GM18858 (cell line): ENCODE measurements around the gene C5orf46.
"Not testable (repeated sequence)": the region's sequence is repeated elsewhere in the genome, so short reads cannot be mapped to it uniquely, and the experiment has no call there.

Experiments
- ATAC-seq: cut with Tn5 transposase; IDR thresholded peaks from one replicate; pipeline ENCODE4 v1.9.1; 2021; ENCODE audit not compliant: unreplicated experiment

Gene C5orf46

GRCh38 chr5:147906326-147907095 is at the start of gene C5orf46:
Gene C5orf46, minus strand, starts transcription at chr5:147906538. Its CDS starts 37 bp downstream, at chr5:147906501.
- ATAC-seq, result no peak

- ATAC-seq, result no peak
Measured at GRCh38 chr5:147954971-147955370, 48.6 kb upstream of the C5orf46 start.

GRCh38 chr5:147949711-147950573 is 43.6 kb upstream of the C5orf46 start:
- ATAC-seq, result peak; percentile 95

- not testable (repeated sequence) for ATAC-seq
Measured at GRCh38 chr5:147946658-147947274, 40.4 kb upstream of the C5orf46 start.

- ATAC-seq, result no peak
Measured at GRCh38 chr5:147939431-147940114, 33.2 kb upstream of the C5orf46 start.

- ATAC-seq, result no peak
Measured at GRCh38 chr5:147935032-147935431, 28.7 kb upstream of the C5orf46 start.

DNA sequence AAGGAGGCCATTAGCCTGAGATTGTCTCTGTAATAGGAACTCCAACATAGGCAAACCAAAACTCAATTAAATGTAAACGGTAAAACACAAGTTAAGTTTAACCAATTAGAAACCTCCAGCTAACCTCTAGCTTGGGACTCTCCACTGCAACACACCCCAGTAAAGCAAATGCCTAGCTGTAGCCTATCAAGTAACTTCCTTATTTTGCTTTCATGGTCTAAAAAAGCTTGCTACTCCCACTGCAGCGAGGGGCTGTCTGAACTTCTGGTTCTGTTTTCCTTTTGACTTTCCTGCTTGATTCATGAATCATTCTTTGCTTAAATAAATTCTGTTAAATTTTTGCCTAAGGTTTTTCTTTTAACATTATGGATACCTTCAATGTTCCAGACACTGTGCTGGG is 24.4 kb upstream of the C5orf46 start:
- peak; percentile 88 for ATAC-seq

DNA sequence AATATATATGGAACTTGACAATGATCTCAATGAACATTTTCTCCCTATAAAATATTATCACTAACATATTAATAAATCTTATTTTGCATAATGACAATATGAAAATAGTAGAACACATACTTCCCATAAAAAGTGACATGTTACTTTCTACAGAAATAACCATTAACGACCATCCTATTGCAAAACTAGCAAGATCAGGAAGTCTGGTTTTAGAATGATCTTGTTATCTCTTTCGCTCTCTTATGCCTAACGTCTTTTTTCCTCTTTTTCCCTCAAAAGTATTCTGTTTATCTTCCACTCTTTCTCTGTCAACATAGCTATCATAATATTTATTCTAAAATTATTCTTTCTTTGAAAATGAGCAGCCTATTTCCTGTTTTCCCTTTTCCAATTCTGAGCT is 21.6 kb upstream of the C5orf46 start:
- no peak for ATAC-seq

GRCh38 chr5:147925020-147925419 is 18.7 kb upstream of the C5orf46 start:
- no peak for ATAC-seq

- ATAC-seq, result no peak
Measured at GRCh38 chr5:147921136-147921535, 14.8 kb upstream of the C5orf46 start.

- no peak for ATAC-seq
Measured at GRCh38 chr5:147920420-147921030, 14.2 kb upstream of the C5orf46 start.

DNA sequence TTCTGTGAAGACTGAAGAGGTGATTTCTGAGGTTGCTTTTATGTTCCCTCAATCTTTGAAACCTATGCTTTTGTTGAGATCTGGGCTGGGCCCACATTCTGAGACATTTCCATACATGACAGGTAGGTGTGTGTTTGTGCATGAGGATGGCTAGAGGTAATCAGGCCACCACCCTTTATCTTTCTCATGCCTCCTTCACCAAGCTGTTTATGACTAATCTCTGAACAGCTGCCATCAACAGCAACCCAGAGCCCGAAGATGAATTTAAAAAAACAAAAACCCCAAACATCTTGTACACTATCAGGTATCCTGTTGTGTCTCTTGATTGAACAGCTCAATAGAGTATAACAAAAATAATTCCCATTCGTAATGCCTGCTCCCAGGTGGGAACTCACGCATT is 12.6 kb upstream of the C5orf46 start:
- no peak for ATAC-seq

DNA sequence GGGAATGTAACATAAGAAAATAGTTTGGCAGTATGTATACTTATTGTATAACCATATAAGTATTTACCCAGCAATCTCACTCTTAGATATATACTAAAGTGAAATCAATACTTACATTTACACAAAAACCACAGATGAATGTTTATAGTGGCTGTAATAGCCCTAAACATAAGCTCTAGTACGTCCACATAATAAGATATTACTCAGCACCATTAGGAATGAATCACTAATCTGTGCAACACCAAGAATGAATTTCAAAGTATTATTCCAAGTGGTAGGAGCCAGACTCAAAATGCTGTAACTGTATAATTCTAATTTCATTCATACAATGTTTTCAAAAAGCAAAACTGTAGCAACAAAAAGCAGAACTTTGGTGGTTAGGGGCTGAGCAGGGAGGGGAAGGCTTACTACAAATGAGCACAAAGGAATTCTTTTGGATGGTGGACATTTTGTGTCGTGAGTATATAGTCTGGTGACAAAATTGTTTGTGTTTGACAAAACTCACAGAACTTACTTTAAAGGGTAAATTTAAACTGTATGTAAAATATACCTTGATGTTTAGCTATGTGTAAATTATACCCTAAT is 11.9 kb upstream of the C5orf46 start:
- ATAC-seq, result no peak

- ATAC-seq, result no peak
Measured at GRCh38 chr5:147913786-147914185, 7.4 kb upstream of the C5orf46 start.

DNA sequence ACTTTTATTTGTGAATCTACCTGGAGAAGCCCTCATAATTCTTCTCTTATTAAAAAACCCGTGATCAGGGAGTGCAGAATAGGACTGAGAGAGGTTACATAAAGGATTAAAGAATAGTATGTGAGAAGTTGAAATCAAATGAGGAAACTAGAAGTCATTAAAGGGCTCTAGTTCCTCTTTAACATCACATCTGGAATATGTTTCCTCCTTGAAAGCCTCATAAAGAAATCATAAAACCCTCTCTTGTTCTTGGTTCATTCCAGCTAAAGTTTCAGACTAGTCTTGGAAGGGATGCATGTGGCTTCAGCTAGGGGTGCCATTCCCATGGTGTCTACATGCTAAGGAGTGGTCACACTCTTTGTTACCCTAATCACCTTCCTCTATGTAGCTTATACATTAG is 5.7 kb upstream of the C5orf46 start:
- no peak for ATAC-seq

DNA sequence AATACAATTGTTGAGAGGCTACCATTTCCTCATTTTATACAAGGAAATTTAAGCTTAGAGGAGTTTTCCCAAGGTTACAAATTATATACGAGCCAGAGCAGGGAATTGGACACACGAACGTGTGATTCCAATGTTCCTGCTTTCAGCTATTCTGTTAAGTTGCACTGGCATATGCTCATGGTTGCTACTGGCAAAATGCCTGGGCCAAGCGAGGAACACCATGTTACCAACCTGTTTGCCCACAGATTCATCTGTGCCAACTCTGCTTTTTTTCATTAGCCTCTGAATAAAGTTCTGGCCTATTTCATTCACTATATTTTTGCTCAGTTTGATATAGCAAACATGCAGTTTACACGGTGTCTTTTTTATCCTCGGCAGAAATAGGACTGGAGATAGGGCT is 5.1 kb upstream of the C5orf46 start:
- no peak for ATAC-seq

- no peak for ATAC-seq
Measured at GRCh38 chr5:147904110-147904509, 2.2 kb downstream of the C5orf46 start.

- no peak for ATAC-seq
Measured at GRCh38 chr5:147902609-147903115, 3.7 kb downstream of the C5orf46 start.

- no peak for ATAC-seq
Measured at GRCh38 chr5:147901599-147902039, 4.7 kb downstream of the C5orf46 start.

DNA sequence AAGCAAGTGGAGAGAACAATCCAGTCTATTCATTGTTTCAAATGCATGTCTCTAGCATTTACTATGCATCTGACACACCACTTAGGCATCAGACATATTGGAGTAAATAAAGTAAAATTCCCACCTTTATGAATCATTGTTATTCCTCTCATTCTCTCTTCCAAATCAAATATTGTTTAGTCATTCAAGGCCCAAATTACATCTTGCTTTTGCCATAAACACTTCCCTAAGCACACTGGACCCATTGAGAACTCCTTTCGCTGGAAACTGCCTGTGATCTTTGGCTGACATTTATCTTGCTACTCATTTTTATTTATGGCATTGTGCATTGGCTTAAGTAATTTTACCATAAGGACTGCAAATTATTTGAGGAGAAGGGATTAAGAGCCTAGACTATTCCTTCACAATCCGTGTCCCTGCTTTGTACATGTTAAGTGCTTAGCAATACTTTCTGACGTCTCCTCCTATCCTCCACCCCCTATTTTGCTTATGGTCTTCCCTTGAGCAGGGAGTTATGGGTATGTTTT is 7.4 kb downstream of the C5orf46 start:
- no peak for ATAC-seq
